KMS-11 (cell line): ENCODE results near the gene GPR75.
"Not testable (repeated sequence)": the region's sequence is repeated elsewhere in the genome, so short reads cannot be mapped to it uniquely, and the experiment has no call there.

Source experiments
- H2AFZ ChIP-seq: fragments of 200-600 bp; sonication (generic); 2 replicates; pipeline ENCODE4 v1.6.1; 2016; ENCODE audit warnings: antibody characterized with exemption, mixed run types, low read depth
- H3K27ac ChIP-seq: fragments of 200-600 bp; sonication (generic); 2 replicates; pipeline ENCODE4 v1.6.1; 2016; ENCODE audit warnings: mild to moderate bottlenecking, mixed run types
- H3K27me3 ChIP-seq: fragments of 200-600 bp; sonication (generic); 2 replicates; pipeline ENCODE4 v1.6.1; 2017; ENCODE audit warnings: mild to moderate bottlenecking, low read depth, mixed run types, moderate library complexity; ENCODE audit not compliant: insufficient read depth
- H3K36me3 ChIP-seq: fragments of 200-600 bp; sonication (generic); 2 replicates; pipeline ENCODE4 v1.6.1; 2017; ENCODE audit warnings: mild to moderate bottlenecking, mixed run types; ENCODE audit not compliant: insufficient read depth
- H3K4me1 ChIP-seq: fragments of 200-600 bp; sonication (generic); 2 replicates; pipeline ENCODE4 v1.6.1; 2016; ENCODE audit warnings: mild to moderate bottlenecking, low read depth, mixed run types; ENCODE audit not compliant: poor library complexity, severe bottlenecking
- H3K4me2 ChIP-seq: fragments of 200-600 bp; sonication (generic); 2 replicates; pipeline ENCODE4 v1.7.0; 2016; ENCODE audit warnings: mild to moderate bottlenecking, mixed run types
- H3K4me3 ChIP-seq: fragments of 200-600 bp; sonication (generic); IDR thresholded peaks from 2 replicates; pipeline ENCODE4 v1.6.1; 2017; ENCODE audit warnings: low read depth, low read length, mixed read lengths; ENCODE audit not compliant: insufficient read depth
- H3K79me2 ChIP-seq: fragments of 200-600 bp; sonication (generic); 2 replicates; pipeline ENCODE4 v1.6.1; 2016; ENCODE audit warnings: low read depth, mixed run types; ENCODE audit not compliant: insufficient read depth
- H3K9ac ChIP-seq: fragments of 200-600 bp; sonication (generic); 2 replicates; pipeline ENCODE4 v1.6.1; 2016; ENCODE audit warnings: mild to moderate bottlenecking, mixed run types
- H4K20me1 ChIP-seq: fragments of 200-600 bp; sonication (generic); 2 replicates; pipeline ENCODE4 v1.6.1; 2016; ENCODE audit warnings: mild to moderate bottlenecking, mixed run types; ENCODE audit not compliant: insufficient read depth
- TF ChIP-seq, protein P1 (sequence below): fragments of 200-600 bp; sonication (generic); conservative IDR thresholded peaks from 2 replicates; pipeline ENCODE4 v1.6.1; 2017; ENCODE audit warnings: low read depth, mild to moderate bottlenecking, antibody characterized with exemption, low read length, moderate library complexity, mixed read lengths

GPR75 gene

DNA sequence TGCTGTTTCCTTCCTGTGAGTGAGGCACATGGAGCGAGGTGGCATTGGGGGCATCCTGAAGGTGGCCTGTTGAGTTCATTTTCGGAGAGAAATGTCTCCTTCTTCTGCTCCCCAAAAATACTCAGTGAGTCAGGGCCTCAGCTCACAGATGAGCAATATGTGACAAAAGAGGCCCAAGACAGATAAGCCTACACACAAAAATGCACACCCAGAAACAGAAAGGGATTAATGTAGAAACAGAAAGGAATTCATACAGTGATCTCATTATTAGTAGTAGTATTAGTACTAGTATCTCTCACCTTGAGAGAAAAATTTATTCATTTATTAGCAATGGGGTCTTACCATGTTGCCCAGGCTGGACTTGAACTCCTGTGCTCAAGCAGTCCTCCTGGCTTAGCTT lies 5.1 kb downstream of the GPR75 start:
- H2AFZ ChIP-seq, result no peak overlapping the region
- H4K20me1 ChIP-seq, result no peaks in the 10 kb centered on the region
- H3K4me3 ChIP-seq, result no peak overlapping the region
- H3K4me2 ChIP-seq, result no peak overlapping the region
- no peaks in the 10 kb centered on the region for H3K27me3 ChIP-seq
- H3K4me1 ChIP-seq, result no peaks in the 10 kb centered on the region
- TF ChIP-seq, protein P1, sequence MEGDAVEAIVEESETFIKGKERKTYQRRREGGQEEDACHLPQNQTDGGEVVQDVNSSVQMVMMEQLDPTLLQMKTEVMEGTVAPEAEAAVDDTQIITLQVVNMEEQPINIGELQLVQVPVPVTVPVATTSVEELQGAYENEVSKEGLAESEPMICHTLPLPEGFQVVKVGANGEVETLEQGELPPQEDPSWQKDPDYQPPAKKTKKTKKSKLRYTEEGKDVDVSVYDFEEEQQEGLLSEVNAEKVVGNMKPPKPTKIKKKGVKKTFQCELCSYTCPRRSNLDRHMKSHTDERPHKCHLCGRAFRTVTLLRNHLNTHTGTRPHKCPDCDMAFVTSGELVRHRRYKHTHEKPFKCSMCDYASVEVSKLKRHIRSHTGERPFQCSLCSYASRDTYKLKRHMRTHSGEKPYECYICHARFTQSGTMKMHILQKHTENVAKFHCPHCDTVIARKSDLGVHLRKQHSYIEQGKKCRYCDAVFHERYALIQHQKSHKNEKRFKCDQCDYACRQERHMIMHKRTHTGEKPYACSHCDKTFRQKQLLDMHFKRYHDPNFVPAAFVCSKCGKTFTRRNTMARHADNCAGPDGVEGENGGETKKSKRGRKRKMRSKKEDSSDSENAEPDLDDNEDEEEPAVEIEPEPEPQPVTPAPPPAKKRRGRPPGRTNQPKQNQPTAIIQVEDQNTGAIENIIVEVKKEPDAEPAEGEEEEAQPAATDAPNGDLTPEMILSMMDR, result no peak
- H3K9ac ChIP-seq, result no peak overlapping the region
- no peak overlapping the region for H3K27ac ChIP-seq
- no peaks in the 10 kb centered on the region for H3K79me2 ChIP-seq
- no peaks in the 10 kb centered on the region for H3K36me3 ChIP-seq

DNA sequence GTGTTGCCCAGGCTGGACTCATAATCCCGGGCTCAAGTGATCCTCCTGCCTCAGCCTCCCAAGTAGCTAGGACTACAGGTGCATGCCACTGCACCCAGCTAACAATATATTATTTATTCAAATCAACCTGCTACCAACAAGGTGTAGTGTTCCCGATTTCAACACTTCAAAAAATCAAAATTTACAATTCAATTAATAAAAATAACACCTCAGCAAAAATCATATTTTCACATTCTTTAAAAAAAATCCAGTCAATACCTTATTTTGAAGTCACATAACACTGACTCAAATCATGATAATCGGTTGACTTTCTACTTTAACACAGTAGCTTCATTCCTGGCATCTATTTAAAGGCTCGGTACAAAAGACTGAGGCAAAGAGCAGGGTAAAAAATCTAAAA lies 7.2 kb downstream of the GPR75 start:
- H3K36me3 ChIP-seq, result no peaks in the 10 kb centered on the region
- H3K27ac ChIP-seq, result no peak overlapping the region
- H3K9ac ChIP-seq, result no peak overlapping the region
- H2AFZ ChIP-seq, result no peak overlapping the region
- no peak overlapping the region for H3K4me2 ChIP-seq
- no peaks in the 10 kb centered on the region for H3K4me1 ChIP-seq
- H3K4me3 ChIP-seq, result no peak overlapping the region
- TF ChIP-seq, protein P1, result no peak
- no peaks in the 10 kb centered on the region for H4K20me1 ChIP-seq
- no peaks in the 10 kb centered on the region for H3K27me3 ChIP-seq
- H3K79me2 ChIP-seq, result no peaks in the 10 kb centered on the region

DNA sequence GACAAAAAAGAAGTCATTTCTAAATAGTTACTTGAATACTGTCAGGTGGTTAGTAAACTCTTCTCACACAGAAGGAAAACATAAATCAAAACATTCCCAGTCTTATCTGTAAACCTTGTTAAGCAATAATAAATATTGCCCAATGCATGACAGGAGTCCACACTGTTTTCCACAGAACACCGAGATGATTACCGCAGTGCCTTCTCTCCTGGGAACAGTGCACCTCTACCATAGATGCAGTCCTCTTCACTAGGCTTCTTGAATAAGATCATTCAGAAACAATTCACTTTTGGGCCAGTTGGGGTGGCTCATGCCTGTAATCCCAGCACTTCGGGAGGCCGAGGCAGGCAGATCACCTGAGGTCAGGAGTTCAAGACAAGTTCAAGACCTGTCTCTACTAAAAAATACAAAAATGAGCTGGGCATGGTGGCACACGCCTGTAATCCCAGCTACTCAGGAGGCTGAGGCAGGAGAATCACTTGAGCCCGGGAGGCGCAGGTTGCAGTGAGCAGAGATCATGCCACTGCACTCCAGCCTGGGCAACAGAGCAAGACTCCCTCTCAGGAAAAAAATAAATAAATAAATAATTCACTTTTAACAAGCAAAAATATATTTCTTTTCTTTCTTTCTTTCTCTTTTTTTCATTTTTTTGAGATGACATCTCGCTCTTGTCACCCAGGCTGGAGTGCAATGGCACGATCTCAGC lies 8.6 kb downstream of the GPR75 start:
- not testable (repeated sequence) for H2AFZ ChIP-seq, H3K9ac ChIP-seq, H3K27me3 ChIP-seq, H3K27ac ChIP-seq, H3K4me3 ChIP-seq, H4K20me1 ChIP-seq, H3K4me2 ChIP-seq, H3K36me3 ChIP-seq, H3K79me2 ChIP-seq, H3K4me1 ChIP-seq

DNA sequence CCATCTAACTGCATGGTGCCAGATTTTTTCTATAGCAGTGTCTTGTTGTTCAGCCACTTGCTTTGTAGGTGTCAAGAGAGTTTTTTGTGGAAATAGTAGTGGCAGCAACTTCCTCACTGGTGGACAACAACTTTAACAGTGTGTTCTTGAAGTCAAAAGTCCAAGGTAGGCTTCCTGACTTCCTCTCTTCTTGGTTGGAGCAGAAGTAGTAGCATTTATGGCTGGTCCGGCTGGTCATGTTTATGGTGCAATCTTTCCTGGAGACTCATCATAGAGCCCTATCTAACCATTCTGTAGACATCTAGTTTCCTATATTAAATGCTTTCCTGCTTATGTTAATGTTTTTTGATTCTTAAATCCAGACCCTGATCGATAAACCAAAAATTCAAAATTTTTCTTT lies 11.7 kb downstream of the GPR75 start:
- no peaks in the 10 kb centered on the region for H3K4me1 ChIP-seq
- TF ChIP-seq, protein P1, result no peak
- H2AFZ ChIP-seq, result no peak overlapping the region
- H3K36me3 ChIP-seq, result no peaks in the 10 kb centered on the region
- H3K27me3 ChIP-seq, result no peaks in the 10 kb centered on the region
- no peaks in the 10 kb centered on the region for H4K20me1 ChIP-seq
- H3K4me3 ChIP-seq, result no peak overlapping the region
- no peak overlapping the region for H3K4me2 ChIP-seq
- H3K27ac ChIP-seq, result no peak overlapping the region
- no peaks in the 10 kb centered on the region for H3K79me2 ChIP-seq
- no peak overlapping the region for H3K9ac ChIP-seq

- Histone ChIP-seq H3K4me3 (no peak overlapping the region), H3K4me1 (no peaks in the 10 kb centered on the region), H3K36me3 (no peaks in the 10 kb centered on the region), H2AFZ (no peak overlapping the region), H3K9ac (no peak overlapping the region), H4K20me1 (no peaks in the 10 kb centered on the region), H3K4me2 (no peak overlapping the region), H3K27ac (no peak overlapping the region), H3K27me3 (no peaks in the 10 kb centered on the region), H3K79me2 (no peaks in the 10 kb centered on the region)
- TF ChIP-seq, protein P1, result no peak
Observed at GRCh38 chr2:53843595-53843994, 16.2 kb downstream of the GPR75 start.
